HEK293 (cell line): Measurements from ENCODE around the gene GDAP2.

Experiments used
- CTCF ChIA-PET: fragments of 350-600 bp; formaldehyde crosslinking; extraction: SDS; loops from one replicate; lab custom pipeline; 2021; ENCODE audit warnings: antibody characterized with exemption; lab: Yijun Ruan, JAX
- POLR2A ChIA-PET: fragments of 300-600 bp; formaldehyde crosslinking; extraction: SDS; loops from one replicate; lab custom pipeline; 2020; ENCODE audit warnings: antibody characterized with exemption, inconsistent platforms; lab: Yijun Ruan, JAX
- H3K27ac ChIP-seq: fragments of 200-500 bp; sonication (Bioruptor generic); 2 replicates; pipeline ENCODE4 v1.5.1; 2014; ENCODE audit warnings: low read depth, low read length, control low read depth, inconsistent platforms; ENCODE audit errors: extremely low read depth
- H3K36me3 ChIP-seq, 2 experiments: fragments of 200-500 bp in 1 of 2; sonication (Bioruptor generic) in 1 of 2; 1 replicate in 1 of 2; 2 replicates in 1 of 2; pipeline ENCODE4 v1.5.1; 2014 to 2017; ENCODE audit warnings: inconsistent platforms in 2 of 2, low read length in 2 of 2; ENCODE audit not compliant: control insufficient read depth in 2 of 2, insufficient read depth in 1 of 2
- H3K4me1 ChIP-seq: fragments of 200-500 bp; sonication (Bioruptor generic); 2 replicates; pipeline ENCODE4 v1.5.1; 2014; ENCODE audit warnings: mild to moderate bottlenecking, low read length, inconsistent platforms; ENCODE audit not compliant: control insufficient read depth, insufficient read depth
- H3K4me3 ChIP-seq: 2 replicates; pipeline ENCODE4 v1.5.1; 2011; ENCODE audit warnings: low read depth, mild to moderate bottlenecking, control low read depth, low read length, moderate library complexity
- H3K9me3 ChIP-seq: fragments of 200-500 bp; sonication (Bioruptor generic); 2 replicates; pipeline ENCODE4 v1.5.1; 2014; ENCODE audit warnings: low read depth, low read length, inconsistent platforms; ENCODE audit not compliant: control insufficient read depth, insufficient read depth
- HIC1 ChIP-seq: fragments of 450-650 bp; formaldehyde crosslinking; IDR thresholded peaks from 2 replicates; pipeline ENCODE4 v1.5.1; 2016; ENCODE audit warnings: missing biosample characterization, missing genetic modification characterization
- KLF17 ChIP-seq: fragments of 450-650 bp; formaldehyde crosslinking; IDR thresholded peaks from 2 replicates; pipeline ENCODE4 v1.5.1; 2016; ENCODE audit warnings: missing biosample characterization, missing genetic modification characterization
- MEIS1 ChIP-seq: sonication (generic); formaldehyde crosslinking; IDR thresholded peaks from 2 replicates; pipeline ENCODE4 v1.8.1; 2022; ENCODE audit warnings: missing genetic modification reagents, mild to moderate bottlenecking, borderline replicate concordance
- SCRT2 ChIP-seq: fragments of 450-650 bp; formaldehyde crosslinking; IDR thresholded peaks from 2 replicates; pipeline ENCODE4 v1.5.1; 2016; ENCODE audit warnings: missing biosample characterization, missing genetic modification characterization
- TCF7L2 ChIP-seq: IDR thresholded peaks from 2 replicates; pipeline ENCODE4 v1.6.1; 2011; ENCODE audit warnings: low read depth, mild to moderate bottlenecking, inconsistent platforms, low read length, moderate library complexity, borderline replicate concordance
- YY1 ChIP-seq: fragments of 450-650 bp; formaldehyde crosslinking; IDR thresholded peaks from 2 replicates; pipeline ENCODE4 v1.5.1; 2018; ENCODE audit warnings: missing biosample characterization, missing genetic modification characterization
- ZNF157 ChIP-seq: fragments of 450-650 bp; formaldehyde crosslinking; IDR thresholded peaks from 2 replicates; pipeline ENCODE4 v1.5.1; 2016; ENCODE audit warnings: missing biosample characterization, missing genetic modification characterization
- ZNF311 ChIP-seq: fragments of 450-650 bp; formaldehyde crosslinking; IDR thresholded peaks from 2 replicates; pipeline ENCODE4 v1.5.1; 2017; ENCODE audit warnings: missing biosample characterization, missing genetic modification characterization, borderline replicate concordance
- ZNF514 ChIP-seq: fragments of 450-650 bp; formaldehyde crosslinking; IDR thresholded peaks from 2 replicates; pipeline ENCODE4 v1.5.1; 2016; ENCODE audit warnings: missing biosample characterization, missing genetic modification characterization
- ZNF561 ChIP-seq: fragments of 450-650 bp; IDR thresholded peaks from 2 replicates; pipeline ENCODE4 v1.5.1; 2018; ENCODE audit warnings: missing biosample characterization, missing genetic modification characterization, borderline replicate concordance
- ZNF76 ChIP-seq: fragments of 450-650 bp; formaldehyde crosslinking; IDR thresholded peaks from 2 replicates; pipeline ENCODE4; 2016; ENCODE audit warnings: low read depth, missing biosample characterization, missing genetic modification characterization, borderline replicate concordance
- ZNF776 ChIP-seq: fragments of 450-650 bp; formaldehyde crosslinking; IDR thresholded peaks from 2 replicates; pipeline ENCODE4 v1.5.0; 2017; ENCODE audit warnings: missing biosample characterization, missing genetic modification characterization, borderline replicate concordance
- ZNF777 ChIP-seq: fragments of 450-650 bp; formaldehyde crosslinking; IDR thresholded peaks from 2 replicates; pipeline ENCODE4 v1.5.1; 2017; ENCODE audit warnings: missing biosample characterization, missing genetic modification characterization, borderline replicate concordance
- ZNF837 ChIP-seq: fragments of 450-650 bp; formaldehyde crosslinking; IDR thresholded peaks from 2 replicates; pipeline ENCODE4 v1.5.1; 2016; ENCODE audit warnings: missing biosample characterization, missing genetic modification characterization
- ZXDB ChIP-seq: fragments of 450-650 bp; formaldehyde crosslinking; IDR thresholded peaks from 2 replicates; pipeline ENCODE4 v1.5.1; 2016; ENCODE audit warnings: missing biosample characterization, missing genetic modification characterization
- TF ChIP-seq, protein P1 (sequence below): fragments of 450-650 bp; formaldehyde crosslinking; IDR thresholded peaks from 2 replicates; pipeline ENCODE4 v1.5.1; 2016; ENCODE audit warnings: missing biosample characterization, missing genetic modification characterization, borderline replicate concordance
- TF ChIP-seq, protein P2 (sequence below): fragments of 450-650 bp; formaldehyde crosslinking; IDR thresholded peaks from 2 replicates; pipeline ENCODE4 v1.5.1; 2016; ENCODE audit warnings: missing biosample characterization, missing genetic modification characterization
- TF ChIP-seq, protein P3 (sequence below): fragments of 450-650 bp; formaldehyde crosslinking; IDR thresholded peaks from 2 replicates; pipeline ENCODE4 v1.5.1; 2016; ENCODE audit warnings: missing biosample characterization, missing genetic modification characterization, low read depth
- TF ChIP-seq, protein P4 (sequence below): fragments of 450-650 bp; formaldehyde crosslinking; IDR thresholded peaks from 2 replicates; pipeline ENCODE4 v1.5.1; 2016; ENCODE audit warnings: missing biosample characterization, missing genetic modification characterization
- TF ChIP-seq, protein P5 (sequence below): fragments of 450-650 bp; formaldehyde crosslinking; IDR thresholded peaks from 2 replicates; pipeline ENCODE4; 2016; ENCODE audit warnings: missing biosample characterization, missing genetic modification characterization

GDAP2 gene

DNA sequence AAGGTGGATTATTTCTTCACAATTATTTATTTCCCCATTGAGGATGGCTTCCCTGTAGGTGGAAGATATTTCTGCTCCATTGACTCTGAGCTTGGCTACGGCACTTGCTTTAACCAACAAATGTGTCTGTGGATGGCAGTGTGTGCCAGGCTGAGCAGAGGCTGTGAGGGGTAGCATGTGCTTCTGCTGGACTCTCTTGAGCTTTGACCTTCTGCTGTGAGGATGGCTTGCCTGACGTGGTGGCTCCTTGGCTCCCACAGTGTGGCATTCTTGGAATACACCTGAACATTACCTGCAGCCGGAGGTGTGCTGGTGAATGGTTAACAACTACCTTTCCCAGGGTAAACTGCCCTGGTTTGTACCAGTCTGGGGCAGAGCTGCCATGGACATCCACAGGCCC is 47.0 kb upstream of the GDAP2 start:
- POLR2A ChIA-PET = no interaction called here
- CTCF ChIA-PET = interaction anchor here (0.6 kb wide), 1 partner anchor 60 kb away, joined by 5 read pairs; no protein-coding TSS in a partner anchor
- Histone ChIP-seq H3K27ac (no peak overlapping the region), H3K4me1 (no peaks in the 10 kb centered on the region), H3K4me3 (no peak overlapping the region), H3K36me3 (no peaks in the 10 kb centered on the region), H3K9me3 (no peaks in the 10 kb centered on the region)
- TF ChIP-seq, protein P1, sequence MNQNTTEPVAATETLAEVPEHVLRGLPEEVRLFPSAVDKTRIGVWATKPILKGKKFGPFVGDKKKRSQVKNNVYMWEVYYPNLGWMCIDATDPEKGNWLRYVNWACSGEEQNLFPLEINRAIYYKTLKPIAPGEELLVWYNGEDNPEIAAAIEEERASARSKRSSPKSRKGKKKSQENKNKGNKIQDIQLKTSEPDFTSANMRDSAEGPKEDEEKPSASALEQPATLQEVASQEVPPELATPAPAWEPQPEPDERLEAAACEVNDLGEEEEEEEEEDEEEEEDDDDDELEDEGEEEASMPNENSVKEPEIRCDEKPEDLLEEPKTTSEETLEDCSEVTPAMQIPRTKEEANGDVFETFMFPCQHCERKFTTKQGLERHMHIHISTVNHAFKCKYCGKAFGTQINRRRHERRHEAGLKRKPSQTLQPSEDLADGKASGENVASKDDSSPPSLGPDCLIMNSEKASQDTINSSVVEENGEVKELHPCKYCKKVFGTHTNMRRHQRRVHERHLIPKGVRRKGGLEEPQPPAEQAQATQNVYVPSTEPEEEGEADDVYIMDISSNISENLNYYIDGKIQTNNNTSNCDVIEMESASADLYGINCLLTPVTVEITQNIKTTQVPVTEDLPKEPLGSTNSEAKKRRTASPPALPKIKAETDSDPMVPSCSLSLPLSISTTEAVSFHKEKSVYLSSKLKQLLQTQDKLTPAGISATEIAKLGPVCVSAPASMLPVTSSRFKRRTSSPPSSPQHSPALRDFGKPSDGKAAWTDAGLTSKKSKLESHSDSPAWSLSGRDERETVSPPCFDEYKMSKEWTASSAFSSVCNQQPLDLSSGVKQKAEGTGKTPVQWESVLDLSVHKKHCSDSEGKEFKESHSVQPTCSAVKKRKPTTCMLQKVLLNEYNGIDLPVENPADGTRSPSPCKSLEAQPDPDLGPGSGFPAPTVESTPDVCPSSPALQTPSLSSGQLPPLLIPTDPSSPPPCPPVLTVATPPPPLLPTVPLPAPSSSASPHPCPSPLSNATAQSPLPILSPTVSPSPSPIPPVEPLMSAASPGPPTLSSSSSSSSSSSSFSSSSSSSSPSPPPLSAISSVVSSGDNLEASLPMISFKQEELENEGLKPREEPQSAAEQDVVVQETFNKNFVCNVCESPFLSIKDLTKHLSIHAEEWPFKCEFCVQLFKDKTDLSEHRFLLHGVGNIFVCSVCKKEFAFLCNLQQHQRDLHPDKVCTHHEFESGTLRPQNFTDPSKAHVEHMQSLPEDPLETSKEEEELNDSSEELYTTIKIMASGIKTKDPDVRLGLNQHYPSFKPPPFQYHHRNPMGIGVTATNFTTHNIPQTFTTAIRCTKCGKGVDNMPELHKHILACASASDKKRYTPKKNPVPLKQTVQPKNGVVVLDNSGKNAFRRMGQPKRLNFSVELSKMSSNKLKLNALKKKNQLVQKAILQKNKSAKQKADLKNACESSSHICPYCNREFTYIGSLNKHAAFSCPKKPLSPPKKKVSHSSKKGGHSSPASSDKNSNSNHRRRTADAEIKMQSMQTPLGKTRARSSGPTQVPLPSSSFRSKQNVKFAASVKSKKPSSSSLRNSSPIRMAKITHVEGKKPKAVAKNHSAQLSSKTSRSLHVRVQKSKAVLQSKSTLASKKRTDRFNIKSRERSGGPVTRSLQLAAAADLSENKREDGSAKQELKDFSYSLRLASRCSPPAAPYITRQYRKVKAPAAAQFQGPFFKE (tag by site-specific recombination) = no peak
- TF ChIP-seq ZNF311 = no peak
- TF ChIP-seq ZNF514 (tag by site-specific recombination) = no peak
- no peak for TF ChIP-seq KLF17 (tag by site-specific recombination)
- no peak for TF ChIP-seq MEIS1 (CRISPR knock-in tag)
- no peak for TF ChIP-seq ZNF777 (tag by site-specific recombination)
- no peak for TF ChIP-seq ZNF76 (tag by site-specific recombination)
- TF ChIP-seq HIC1 = no peak

GRCh38 chr1:117971777-117972176 is 42.4 kb upstream of the GDAP2 start:
- no peaks in the 10 kb centered on the region for H3K9me3 ChIP-seq
- no peak overlapping the region for H3K4me3 ChIP-seq
- H3K4me1 ChIP-seq = no peaks in the 10 kb centered on the region
- ChIA-PET CTCF (no interaction called here), POLR2A (no interaction called here)
- H3K36me3 ChIP-seq = no peaks in the 10 kb centered on the region
- no peak overlapping the region for H3K27ac ChIP-seq
- TF ChIP-seq TCF7L2 (no peak), YY1 (no peak), ZNF776 (no peak), ZNF837 (tag by site-specific recombination) (no peak), ZXDB (no peak), SCRT2 (tag by site-specific recombination) (no peak), ZNF561 (tag by site-specific recombination) (no peak), ZNF157 (no peak)
- TF ChIP-seq, protein P2, sequence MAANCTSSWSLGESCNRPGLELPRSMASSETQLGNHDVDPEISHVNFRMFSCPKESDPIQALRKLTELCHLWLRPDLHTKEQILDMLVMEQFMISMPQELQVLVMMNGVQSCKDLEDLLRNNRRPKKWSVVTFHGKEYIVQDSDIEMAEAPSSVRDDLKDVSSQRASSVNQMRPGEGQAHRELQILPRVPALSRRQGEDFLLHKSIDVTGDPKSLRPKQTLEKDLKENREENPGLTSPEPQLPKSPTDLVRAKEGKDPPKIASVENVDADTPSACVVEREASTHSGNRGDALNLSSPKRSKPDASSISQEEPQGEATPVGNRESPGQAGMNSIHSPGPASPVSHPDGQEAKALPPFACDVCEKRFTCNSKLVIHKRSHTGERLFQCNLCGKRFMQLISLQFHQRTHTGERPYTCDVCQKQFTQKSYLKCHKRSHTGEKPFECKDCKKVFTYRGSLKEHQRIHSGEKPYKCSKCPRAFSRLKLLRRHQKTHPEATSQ (tag by site-specific recombination) = no peak
- TF ChIP-seq, protein P3, sequence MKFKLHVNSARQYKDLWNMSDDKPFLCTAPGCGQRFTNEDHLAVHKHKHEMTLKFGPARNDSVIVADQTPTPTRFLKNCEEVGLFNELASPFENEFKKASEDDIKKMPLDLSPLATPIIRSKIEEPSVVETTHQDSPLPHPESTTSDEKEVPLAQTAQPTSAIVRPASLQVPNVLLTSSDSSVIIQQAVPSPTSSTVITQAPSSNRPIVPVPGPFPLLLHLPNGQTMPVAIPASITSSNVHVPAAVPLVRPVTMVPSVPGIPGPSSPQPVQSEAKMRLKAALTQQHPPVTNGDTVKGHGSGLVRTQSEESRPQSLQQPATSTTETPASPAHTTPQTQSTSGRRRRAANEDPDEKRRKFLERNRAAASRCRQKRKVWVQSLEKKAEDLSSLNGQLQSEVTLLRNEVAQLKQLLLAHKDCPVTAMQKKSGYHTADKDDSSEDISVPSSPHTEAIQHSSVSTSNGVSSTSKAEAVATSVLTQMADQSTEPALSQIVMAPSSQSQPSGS (tag by site-specific recombination) = no peak
- TF ChIP-seq, protein P4, sequence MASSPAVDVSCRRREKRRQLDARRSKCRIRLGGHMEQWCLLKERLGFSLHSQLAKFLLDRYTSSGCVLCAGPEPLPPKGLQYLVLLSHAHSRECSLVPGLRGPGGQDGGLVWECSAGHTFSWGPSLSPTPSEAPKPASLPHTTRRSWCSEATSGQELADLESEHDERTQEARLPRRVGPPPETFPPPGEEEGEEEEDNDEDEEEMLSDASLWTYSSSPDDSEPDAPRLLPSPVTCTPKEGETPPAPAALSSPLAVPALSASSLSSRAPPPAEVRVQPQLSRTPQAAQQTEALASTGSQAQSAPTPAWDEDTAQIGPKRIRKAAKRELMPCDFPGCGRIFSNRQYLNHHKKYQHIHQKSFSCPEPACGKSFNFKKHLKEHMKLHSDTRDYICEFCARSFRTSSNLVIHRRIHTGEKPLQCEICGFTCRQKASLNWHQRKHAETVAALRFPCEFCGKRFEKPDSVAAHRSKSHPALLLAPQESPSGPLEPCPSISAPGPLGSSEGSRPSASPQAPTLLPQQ (tag by site-specific recombination) = no peak
- TF ChIP-seq, protein P5, sequence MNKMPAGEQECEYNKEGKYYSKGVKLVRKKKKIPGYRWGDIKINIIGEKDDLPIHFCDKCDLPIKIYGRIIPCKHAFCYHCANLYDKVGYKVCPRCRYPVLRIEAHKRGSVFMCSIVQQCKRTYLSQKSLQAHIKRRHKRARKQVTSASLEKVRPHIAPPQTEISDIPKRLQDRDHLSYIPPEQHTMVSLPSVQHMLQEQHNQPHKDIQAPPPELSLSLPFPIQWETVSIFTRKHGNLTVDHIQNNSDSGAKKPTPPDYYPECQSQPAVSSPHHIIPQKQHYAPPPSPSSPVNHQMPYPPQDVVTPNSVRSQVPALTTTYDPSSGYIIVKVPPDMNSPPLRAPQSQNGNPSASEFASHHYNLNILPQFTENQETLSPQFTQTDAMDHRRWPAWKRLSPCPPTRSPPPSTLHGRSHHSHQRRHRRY (tag by site-specific recombination) = no peak
